ENCODE data around the gene ZNF148.
A peak's percentile ranks its signal among the peaks of the same experiment; 100 is the strongest.

ZNF148 gene

DNA sequence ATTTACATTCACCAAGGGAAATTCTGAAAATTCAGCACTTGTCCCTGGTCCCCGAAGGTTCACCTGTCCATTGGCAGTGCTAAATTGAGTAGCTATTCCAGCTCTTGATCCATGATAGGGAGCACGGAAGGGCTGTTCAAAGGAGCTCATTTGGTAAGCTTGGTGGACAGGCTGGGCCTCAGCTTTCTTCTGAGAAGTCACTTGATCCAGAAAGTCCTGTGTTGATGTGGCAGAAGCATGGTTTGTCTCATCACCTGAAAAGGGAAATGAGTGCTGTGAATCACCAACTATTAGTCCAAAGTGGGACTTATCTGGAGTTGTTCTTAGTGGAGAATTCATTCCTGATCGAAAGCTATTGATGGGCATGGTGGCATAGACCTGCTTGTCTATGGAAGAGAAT lies 142.7 kb downstream of the ZNF148 start:
- FAIRE-seq (no peak), DNase-seq (ENCODE audit: insufficient read length) (no peak)
- TF ChIP-seq TAF1 (IDR thresholded peaks at IDR 0.05; ENCODE audit: borderline replicate concordance, low read depth, low read length) (no peak), POLR2AphosphoS5 (IDR thresholded peaks at IDR 0.05; ENCODE audit: low read depth, low read length) (no peak), POLR2A (IDR thresholded peaks at IDR 0.05; ENCODE audit: low read depth, low read length) (no peak)

DNA sequence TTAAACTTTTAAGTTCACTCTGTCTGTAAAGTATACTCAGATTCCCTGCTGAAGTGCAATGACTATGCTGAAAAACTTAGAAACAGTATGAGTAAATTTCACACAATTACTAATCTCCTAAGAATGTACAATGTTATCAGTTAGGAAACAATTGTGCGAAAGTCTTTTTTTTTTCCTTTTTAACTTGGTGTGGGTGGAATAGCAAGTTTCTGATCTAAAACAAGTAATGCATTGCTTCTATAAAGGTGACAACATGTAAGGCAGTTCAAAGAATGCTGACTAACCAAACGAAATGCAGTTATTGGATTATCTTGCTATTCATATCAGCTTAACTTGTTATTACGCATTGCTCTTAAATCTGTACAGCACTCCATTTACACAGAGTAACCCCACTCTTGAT lies 143.2 kb downstream of the ZNF148 start:
- DNase-seq (ENCODE audit: insufficient read length) (no peak), FAIRE-seq (peak; percentile 92)
- no peak for TF ChIP-seq TAF1 (IDR thresholded peaks at IDR 0.05; ENCODE audit: borderline replicate concordance, low read depth, low read length)
- TF ChIP-seq POLR2AphosphoS5 (IDR thresholded peaks at IDR 0.05; ENCODE audit: low read depth, low read length): no peak
- no peak for TF ChIP-seq POLR2A (IDR thresholded peaks at IDR 0.05; ENCODE audit: low read depth, low read length)

DNA sequence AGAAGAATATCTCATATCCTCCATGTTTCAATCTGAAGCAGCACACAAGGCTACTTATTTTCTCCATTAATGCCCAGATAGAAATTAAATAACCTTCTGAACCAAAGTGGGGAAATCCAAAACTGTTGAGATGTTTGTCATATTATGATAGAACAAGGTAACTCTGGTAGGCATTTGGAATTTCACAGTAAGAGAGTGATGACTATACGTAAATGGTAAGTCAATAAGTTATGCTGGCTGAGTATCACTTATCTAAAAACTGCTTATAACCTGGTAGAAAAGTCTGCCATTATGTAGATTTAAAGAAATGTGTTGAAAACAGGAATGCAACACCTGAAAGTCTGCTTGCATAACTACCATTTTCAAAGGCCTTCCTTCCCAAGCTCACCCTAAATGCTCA lies 145.4 kb downstream of the ZNF148 start:
- no peak for DNase-seq (ENCODE audit: insufficient read length)
- no peak for FAIRE-seq
- no peak for TF ChIP-seq POLR2A (IDR thresholded peaks at IDR 0.05; ENCODE audit: low read depth, low read length)
- no peak for TF ChIP-seq POLR2AphosphoS5 (IDR thresholded peaks at IDR 0.05; ENCODE audit: low read depth, low read length)
- no peak for TF ChIP-seq TAF1 (IDR thresholded peaks at IDR 0.05; ENCODE audit: borderline replicate concordance, low read depth, low read length)

DNA sequence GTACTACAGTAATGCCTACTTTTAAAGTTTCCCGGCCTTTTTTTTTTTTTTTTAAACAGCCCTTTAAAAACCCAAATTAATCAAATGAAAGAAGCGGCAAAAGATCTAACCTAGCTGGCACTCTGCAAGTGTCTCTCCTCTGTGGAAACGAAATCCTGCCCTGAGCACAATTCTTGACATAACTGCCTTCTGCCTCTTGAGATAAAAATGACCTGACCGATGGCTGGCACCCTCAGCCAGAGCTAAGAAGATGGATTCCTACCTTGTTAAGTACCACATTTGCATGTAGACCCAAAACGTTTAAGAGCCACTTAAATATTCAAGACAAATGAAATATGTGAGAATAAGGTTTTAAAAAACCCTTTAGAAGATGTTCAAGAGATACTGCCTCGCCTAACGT lies 146.0 kb downstream of the ZNF148 start:
- no peak for FAIRE-seq
- no peak for TF ChIP-seq POLR2A (IDR thresholded peaks at IDR 0.05; ENCODE audit: low read depth, low read length)
- TF ChIP-seq POLR2AphosphoS5 (IDR thresholded peaks at IDR 0.05; ENCODE audit: low read depth, low read length): no peak
- no peak for TF ChIP-seq TAF1 (IDR thresholded peaks at IDR 0.05; ENCODE audit: borderline replicate concordance, low read depth, low read length)
- no peak for DNase-seq (ENCODE audit: insufficient read length)

DNA sequence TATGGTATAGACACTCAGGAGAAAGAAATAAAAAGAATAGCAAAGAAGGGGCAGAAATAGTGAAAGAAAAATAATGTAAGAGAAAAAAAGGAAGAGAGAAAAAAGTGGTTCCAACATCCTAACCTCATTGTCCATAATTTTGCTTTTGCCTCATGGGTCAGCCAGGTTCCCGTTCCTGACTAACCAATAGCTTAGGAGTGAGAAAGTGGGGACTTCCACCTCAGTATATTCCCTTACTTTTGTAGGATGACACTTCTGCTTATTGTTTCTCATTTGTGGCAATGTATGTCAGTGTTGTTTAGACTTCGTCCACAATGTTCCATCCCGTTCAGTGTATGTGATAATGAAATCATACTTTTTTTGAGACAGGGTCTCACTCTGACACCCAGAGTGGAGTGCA lies 153.3 kb downstream of the ZNF148 start:
- no peak for DNase-seq (ENCODE audit: insufficient read length)
- no peak for TF ChIP-seq TAF1 (IDR thresholded peaks at IDR 0.05; ENCODE audit: borderline replicate concordance, low read depth, low read length)
- TF ChIP-seq POLR2AphosphoS5 (IDR thresholded peaks at IDR 0.05; ENCODE audit: low read depth, low read length): no peak
- no peak for TF ChIP-seq POLR2A (IDR thresholded peaks at IDR 0.05; ENCODE audit: low read depth, low read length)
- FAIRE-seq: no peak

DNA sequence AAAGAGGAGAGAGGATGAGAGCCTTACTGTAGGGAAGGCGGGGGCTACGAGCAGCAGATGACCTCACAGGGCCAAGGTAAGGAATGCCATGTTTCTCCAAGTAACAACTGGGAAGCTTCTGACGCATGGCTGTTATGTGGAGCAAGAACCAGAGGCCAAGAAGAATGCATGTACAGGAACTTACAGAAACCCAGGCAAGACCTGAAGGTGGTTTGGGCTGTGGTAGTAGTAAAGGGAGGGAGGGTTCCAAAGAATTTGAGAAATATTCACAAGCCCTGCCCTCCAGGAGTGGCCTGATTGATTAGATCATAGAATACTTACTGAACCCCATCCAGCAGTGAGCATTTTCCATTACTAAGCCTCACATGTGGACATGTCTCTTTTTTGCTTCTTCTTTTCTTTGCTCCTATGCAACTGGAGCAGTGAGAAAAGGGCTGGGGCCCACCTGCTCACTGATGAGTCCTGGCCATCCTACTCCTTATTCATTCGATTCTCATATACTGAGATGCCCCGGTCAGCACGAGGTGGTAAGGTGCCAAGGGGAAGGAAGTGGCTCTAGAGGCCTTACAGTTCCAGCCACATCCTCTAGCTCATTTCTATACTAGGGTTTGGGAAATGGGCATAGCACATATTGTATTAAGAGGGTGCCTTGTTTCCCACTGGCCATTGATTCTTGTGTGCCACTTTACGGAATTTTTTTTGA lies 154.2 kb downstream of the ZNF148 start:
- no peak for DNase-seq (ENCODE audit: insufficient read length)
- TF ChIP-seq TAF1 (IDR thresholded peaks at IDR 0.05; ENCODE audit: borderline replicate concordance, low read depth, low read length) (no peak), POLR2A (IDR thresholded peaks at IDR 0.05; ENCODE audit: low read depth, low read length) (0 out of 2 replicates have a peak, but pooled peaks have one; percentile 21), POLR2AphosphoS5 (IDR thresholded peaks at IDR 0.05; ENCODE audit: low read depth, low read length) (0 out of 2 replicates have a peak, but pooled peaks have one; percentile 18)
- FAIRE-seq: no peak

DNA sequence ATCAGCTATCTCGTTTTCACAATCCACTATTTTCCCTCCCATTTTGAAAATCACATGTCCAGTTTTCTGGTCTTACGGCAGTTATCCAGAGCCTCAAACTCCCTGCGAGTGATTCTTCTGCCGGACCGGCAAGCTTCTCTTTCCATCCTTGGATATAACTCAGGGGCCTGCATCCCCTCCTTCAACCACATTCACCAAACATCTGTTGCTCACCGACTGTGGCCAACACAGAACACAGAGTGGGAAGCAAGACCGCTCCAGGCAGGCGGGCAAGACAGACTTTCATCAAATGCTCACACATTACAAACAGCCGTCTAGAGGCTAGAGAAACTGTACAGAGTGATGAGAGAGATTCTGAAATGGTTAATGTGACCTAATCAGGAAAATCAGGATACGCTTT lies 154.9 kb downstream of the ZNF148 start:
- DNase-seq (ENCODE audit: insufficient read length) (no peak), FAIRE-seq (no peak)
- TF ChIP-seq POLR2AphosphoS5 (IDR thresholded peaks at IDR 0.05; ENCODE audit: low read depth, low read length) (no peak), POLR2A (IDR thresholded peaks at IDR 0.05; ENCODE audit: low read depth, low read length) (no peak), TAF1 (IDR thresholded peaks at IDR 0.05; ENCODE audit: borderline replicate concordance, low read depth, low read length) (no peak)

DNA sequence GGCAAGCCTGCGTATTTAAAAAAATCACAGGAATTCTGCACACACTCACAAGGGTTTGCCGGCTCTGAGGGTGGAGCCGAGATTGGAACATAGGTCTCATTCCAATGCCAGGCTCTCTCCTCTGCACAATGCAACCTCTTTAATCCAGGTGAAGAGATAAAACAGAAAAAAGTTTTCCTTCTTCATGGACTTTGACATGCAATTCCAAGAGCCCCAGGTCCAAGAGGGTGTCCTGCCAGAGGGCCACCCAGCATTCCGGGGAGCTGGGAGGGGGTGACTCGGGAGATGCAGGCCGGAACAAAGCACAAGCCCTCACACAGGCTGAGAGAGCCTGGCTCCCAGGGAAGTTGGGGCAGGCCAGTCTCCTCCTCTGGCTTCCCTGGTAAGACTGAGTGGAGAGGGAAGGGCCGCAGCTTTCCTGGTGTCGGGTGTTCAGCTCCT lies 155.8 kb downstream of the ZNF148 start:
- DNase-seq (ENCODE audit: insufficient read length): no peak
- TF ChIP-seq TAF1 (IDR thresholded peaks at IDR 0.05; ENCODE audit: borderline replicate concordance, low read depth, low read length) (no peak), POLR2A (IDR thresholded peaks at IDR 0.05; ENCODE audit: low read depth, low read length) (no peak), POLR2AphosphoS5 (IDR thresholded peaks at IDR 0.05; ENCODE audit: low read depth, low read length) (no peak)
- FAIRE-seq: no peak

DNA sequence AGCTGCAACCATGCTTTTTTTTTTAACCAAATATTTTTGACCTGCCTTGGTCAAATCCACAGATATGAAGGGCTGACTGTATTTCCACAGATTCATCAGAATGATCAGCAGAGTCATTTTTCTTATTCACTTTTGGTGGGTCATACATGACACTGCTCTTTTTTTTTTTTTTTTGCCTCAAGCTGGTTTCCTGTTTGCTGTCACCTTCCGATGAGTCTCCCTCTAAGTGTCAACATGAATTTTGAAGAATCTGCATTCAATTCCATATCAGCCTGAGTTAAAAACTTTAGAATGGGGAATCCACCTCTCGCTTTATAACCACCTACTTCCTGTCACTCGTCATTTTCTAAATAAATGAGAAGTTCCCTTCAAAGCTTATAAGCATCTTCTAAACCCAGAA lies 160.4 kb downstream of the ZNF148 start:
- DNase-seq (ENCODE audit: insufficient read length) (no peak), FAIRE-seq (peak; percentile 64)
- TF ChIP-seq POLR2A (IDR thresholded peaks at IDR 0.05; ENCODE audit: low read depth, low read length) (no peak), TAF1 (IDR thresholded peaks at IDR 0.05; ENCODE audit: borderline replicate concordance, low read depth, low read length) (no peak), POLR2AphosphoS5 (IDR thresholded peaks at IDR 0.05; ENCODE audit: low read depth, low read length) (no peak)

DNA sequence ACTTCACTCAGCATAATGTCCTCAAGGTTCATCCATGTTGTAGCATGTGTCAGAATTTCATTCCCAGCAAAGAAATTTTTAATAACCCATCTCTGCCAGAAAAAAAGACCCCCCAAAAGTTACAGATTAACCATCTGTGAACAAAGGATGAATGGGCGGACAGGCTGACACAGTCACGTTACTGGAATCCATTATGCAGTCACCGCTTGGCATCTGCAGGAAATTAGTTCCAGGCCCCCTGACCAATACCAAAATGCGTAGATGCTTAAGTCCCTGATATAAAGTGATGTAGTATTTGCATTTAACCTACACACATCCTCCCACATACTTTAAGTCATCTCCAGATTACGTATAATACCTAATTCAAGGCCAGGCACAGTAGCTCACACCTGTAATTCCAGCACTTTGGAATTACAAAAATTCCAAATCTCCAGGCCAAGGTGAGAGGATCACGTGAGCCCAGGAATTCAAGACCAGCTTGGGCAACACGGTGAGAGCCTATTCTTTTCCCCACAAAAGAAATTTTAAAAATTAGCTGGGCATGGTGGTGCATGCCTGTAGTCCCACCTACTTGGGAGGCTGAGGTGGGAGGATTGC lies 161.1 kb downstream of the ZNF148 start:
- DNase-seq (ENCODE audit: insufficient read length) (no peak), FAIRE-seq (peak; percentile 83)
- TF ChIP-seq POLR2AphosphoS5 (IDR thresholded peaks at IDR 0.05; ENCODE audit: low read depth, low read length) (no peak), POLR2A (IDR thresholded peaks at IDR 0.05; ENCODE audit: low read depth, low read length) (no peak), TAF1 (IDR thresholded peaks at IDR 0.05; ENCODE audit: borderline replicate concordance, low read depth, low read length) (no peak)

DNA sequence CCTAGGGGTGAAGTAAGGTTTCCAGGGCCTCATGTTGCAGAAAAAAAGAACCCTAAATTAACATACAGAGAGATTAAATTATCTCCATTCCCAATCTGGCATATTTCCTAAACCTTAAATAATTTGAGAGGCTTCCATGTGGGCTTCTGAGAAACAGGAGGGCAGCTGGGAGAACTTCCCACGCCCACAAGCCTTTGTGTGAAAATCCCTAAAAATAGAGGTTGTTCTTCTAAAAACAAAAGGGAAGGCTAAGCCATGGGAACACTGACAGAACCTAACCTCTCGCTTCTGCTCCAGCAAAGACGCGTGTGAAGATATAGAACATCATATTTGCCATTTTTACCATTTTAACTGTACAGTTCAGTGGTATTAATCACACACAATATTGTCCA lies 161.8 kb downstream of the ZNF148 start:
- DNase-seq (ENCODE audit: insufficient read length) (no peak), FAIRE-seq (no peak)
- TF ChIP-seq POLR2A (IDR thresholded peaks at IDR 0.05; ENCODE audit: low read depth, low read length): no peak
- no peak for TF ChIP-seq POLR2AphosphoS5 (IDR thresholded peaks at IDR 0.05; ENCODE audit: low read depth, low read length)
- no peak for TF ChIP-seq TAF1 (IDR thresholded peaks at IDR 0.05; ENCODE audit: borderline replicate concordance, low read depth, low read length)
